Sciatic nerve (tissue), 2 donors: ENCODE measurements around the gene HNRNPUL2. TPM values are rescaled to one million over a fixed set of nuclear protein-coding genes. Genes with fewer than 3 reads are reported as not detected.
"Not testable (repeated sequence)": the region's sequence is repeated elsewhere in the genome, so short reads cannot be mapped to it uniquely, and the experiment has no call there.

ENCODE experiments used
- ATAC-seq: fragments of 200-7000 bp; cut with Tn5 transposase; one replicate; pipeline ENCODE4 v1.9.1; 2020; ENCODE audit warnings: mild to moderate bottlenecking, moderate library complexity
- DNase-seq: peaks from one replicate; pipeline ENCODE4 v3.0.0-alpha.2; 2020; ENCODE audit warnings: low spot score
- intact Hi-C: fragments of 100-400 bp; cut with DNase I; formaldehyde crosslinking; loops from one replicate; pipeline ENCODE4 v1.14.2; 2022
- total RNA-seq: library from RNA; stranded (reverse); fragmentation: NEBNext Ultra II Directional; extraction: Animal tissue kit (Norgen Biotek cat#: 25700); gene quantifications from one replicate; pipeline ENCODE4 v1.2.1, GENCODE V29; 2021
- donor health status: DM: no; HTN: no; CAD: no.
- donor health status: DM: no; HTN: no; CAD: no.

Gene HNRNPUL2
- total RNA-seq, result 51.2 TPM

- peak; percentile 97 for ATAC-seq
Observed at GRCh38 chr11:62727165-62727871, at the start of gene HNRNPUL2. Gene HNRNPUL2, minus strand, starts transcription at chr11:62727457. Its CDS starts 301 bp downstream, at chr11:62727156.

GRCh38 chr11:62775646-62776045 lies 48.4 kb upstream of the HNRNPUL2 start:
- DNase-seq (no peak), ATAC-seq (no peak)
- intact Hi-C loops, result no loop called here

More at GRCh38 chr11:62727165-62727871, at the start of gene HNRNPUL2:
- DNase-seq, result peak; percentile 99
- intact Hi-C loops, result no loop called here

- DNase-seq (no peak), ATAC-seq (no peak)
- intact Hi-C loops, result no loop called here
Observed at GRCh38 chr11:62774407-62774806, 47.1 kb upstream of the HNRNPUL2 start.

- intact Hi-C loops, result no loop called here
Observed at GRCh38 chr11:62771144-62772021, 44.1 kb upstream of the HNRNPUL2 start, which contains the start of gene TAF6L. Gene TAF6L, plus strand, starts transcription at chr11:62771396. Its CDS starts 4,388 bp downstream, at chr11:62775784.

GRCh38 chr11:62770778-62771143 lies 43.5 kb upstream of the HNRNPUL2 start:
- peak; percentile 23 for ATAC-seq
- DNase-seq, result no peak
- intact Hi-C loops, result no loop called here

More at GRCh38 chr11:62771144-62772021, 44.1 kb upstream of the HNRNPUL2 start, which contains the start of gene TAF6L:
- peak; percentile 98 for ATAC-seq
- peak; percentile 99 for DNase-seq

GRCh38 chr11:62760867-62761227 lies 33.6 kb upstream of the HNRNPUL2 start:
- ATAC-seq, intact Hi-C loops: not testable (repeated sequence)

GRCh38 chr11:62757846-62758788 lies 30.9 kb upstream of the HNRNPUL2 start:
- DNase-seq, result no peak
- ATAC-seq, result no peak

More at GRCh38 chr11:62760867-62761227, 33.6 kb upstream of the HNRNPUL2 start:
- not testable (repeated sequence) for DNase-seq

GRCh38 chr11:62755086-62755615 lies 27.9 kb upstream of the HNRNPUL2 start:
- DNase-seq, result no peak

More at GRCh38 chr11:62757846-62758788, 30.9 kb upstream of the HNRNPUL2 start:
- intact Hi-C loops, result no loop called here

GRCh38 chr11:62753736-62754603 lies 26.7 kb upstream of the HNRNPUL2 start, which contains the start of gene ZBTB3:
Gene ZBTB3, minus strand, starts transcription at chr11:62754160. Its CDS starts 496 bp downstream, at chr11:62753664.
- ATAC-seq (peak; percentile 99), DNase-seq (peak; percentile 98)
- intact Hi-C loops, result no loop called here

More at GRCh38 chr11:62755086-62755615, 27.9 kb upstream of the HNRNPUL2 start:
- intact Hi-C loops, result no loop called here
- no peak for ATAC-seq

- no peak for ATAC-seq
- DNase-seq, result no peak
- intact Hi-C loops, result no loop called here
Observed at GRCh38 chr11:62752994-62753735, 25.9 kb upstream of the HNRNPUL2 start.

GRCh38 chr11:62752177-62752785 lies 25.0 kb upstream of the HNRNPUL2 start:
- intact Hi-C loops, result no loop called here
- DNase-seq, result no peak
- ATAC-seq, result no peak

GRCh38 chr11:62749931-62750330 lies 22.7 kb upstream of the HNRNPUL2 start:
- ATAC-seq, intact Hi-C loops, DNase-seq: not testable (repeated sequence)

- intact Hi-C loops, result no loop called here
- DNase-seq, result no peak
- ATAC-seq, result no peak
Observed at GRCh38 chr11:62747475-62748160, 20.4 kb upstream of the HNRNPUL2 start.

GRCh38 chr11:62737196-62737595 lies 9.9 kb upstream of the HNRNPUL2 start:
- DNase-seq (no peak), ATAC-seq (no peak)
- intact Hi-C loops, result no loop called here

- intact Hi-C loops, result no loop called here
- DNase-seq, result no peak
- ATAC-seq, result no peak
Observed at GRCh38 chr11:62732830-62733229, 5.6 kb upstream of the HNRNPUL2 start.

- ATAC-seq, intact Hi-C loops: not testable (repeated sequence)
- DNase-seq, result peak; percentile 26
Observed at GRCh38 chr11:62730076-62730475, 2.8 kb upstream of the HNRNPUL2 start.
